ENCODE measurements around the gene SSTR4.
"Not testable (repeated sequence)": the region's sequence is repeated elsewhere in the genome, so short reads cannot be mapped to it uniquely, and the experiment has no call there.

The SSTR4 gene

DNA sequence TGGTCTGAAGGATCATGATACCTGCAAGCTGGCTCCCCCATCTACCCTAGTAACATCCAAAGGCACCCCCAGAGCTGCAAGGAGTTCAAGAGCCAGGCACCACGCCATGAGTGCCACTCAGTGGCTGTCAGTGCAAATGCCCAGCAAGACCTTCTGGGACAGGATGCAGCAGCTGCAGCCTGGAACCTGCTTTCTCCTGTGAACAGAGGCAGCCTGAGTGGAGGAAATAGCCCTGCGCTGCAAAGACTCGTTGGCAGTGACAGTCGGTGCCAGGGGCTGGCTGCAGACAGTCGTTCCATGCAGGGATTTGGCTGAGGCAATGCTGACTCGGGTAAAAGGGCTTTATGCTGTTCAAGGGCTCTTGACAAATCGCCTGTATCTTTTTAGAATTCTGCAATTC lies 15.7 kb upstream of the SSTR4 start:
- no peak for DNase-seq

DNA sequence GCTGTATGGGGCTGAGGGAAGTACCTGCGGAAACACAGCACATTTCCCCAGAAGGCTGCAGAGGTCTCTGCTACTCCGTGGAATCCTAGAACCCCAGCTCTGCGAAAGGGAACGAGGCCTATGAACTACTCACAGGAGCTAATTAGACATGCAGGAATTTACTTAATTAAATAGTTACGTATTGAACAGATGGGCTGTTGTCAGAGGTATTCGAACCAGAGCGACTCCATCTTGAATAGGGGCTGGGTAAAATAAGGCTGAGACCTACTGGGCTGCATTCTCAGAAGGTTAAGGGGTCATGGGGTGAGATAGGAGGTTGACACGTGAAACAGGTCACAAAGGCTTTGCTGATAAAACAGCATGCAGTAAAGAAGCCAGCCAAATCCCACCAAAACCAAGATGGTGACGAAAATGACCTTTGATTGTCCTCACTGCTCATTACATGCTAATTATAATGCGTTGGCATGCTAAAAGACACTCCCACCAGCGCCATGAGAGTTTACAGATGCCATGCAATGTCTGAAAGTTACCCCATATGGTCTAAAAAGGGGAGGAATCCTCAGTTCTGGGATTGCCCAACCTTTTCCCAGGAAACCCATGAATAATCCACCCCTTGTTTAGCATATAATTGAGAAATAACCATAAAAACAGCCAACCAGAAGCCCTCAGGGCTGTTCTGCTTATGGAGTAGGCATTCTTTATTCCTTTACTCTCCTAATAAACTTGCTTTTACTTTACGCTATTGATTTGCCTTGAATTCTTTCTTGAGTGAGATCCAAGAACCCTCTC lies 14.7 kb upstream of the SSTR4 start:
- DNase-seq: no peak

DNA sequence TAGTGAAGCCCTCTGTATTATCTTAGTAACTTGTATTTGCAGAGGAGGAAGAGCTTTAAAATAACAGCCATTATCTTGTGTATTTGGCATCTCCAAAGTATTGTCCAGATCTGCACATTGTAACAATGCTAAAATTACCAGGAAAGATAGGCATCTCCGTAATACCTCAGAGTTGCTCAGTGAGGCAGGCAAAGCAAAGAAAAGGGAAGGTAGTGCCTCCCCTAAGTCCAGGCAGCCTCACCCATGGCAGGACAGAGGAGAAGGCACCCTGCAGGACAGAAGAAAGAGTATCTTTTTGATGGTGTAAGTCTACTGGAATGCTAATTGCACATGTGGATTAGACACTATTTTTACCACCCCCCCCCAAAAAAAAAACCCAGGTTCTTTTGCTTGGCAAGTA lies 13.6 kb upstream of the SSTR4 start:
- DNase-seq: no peak

DNA sequence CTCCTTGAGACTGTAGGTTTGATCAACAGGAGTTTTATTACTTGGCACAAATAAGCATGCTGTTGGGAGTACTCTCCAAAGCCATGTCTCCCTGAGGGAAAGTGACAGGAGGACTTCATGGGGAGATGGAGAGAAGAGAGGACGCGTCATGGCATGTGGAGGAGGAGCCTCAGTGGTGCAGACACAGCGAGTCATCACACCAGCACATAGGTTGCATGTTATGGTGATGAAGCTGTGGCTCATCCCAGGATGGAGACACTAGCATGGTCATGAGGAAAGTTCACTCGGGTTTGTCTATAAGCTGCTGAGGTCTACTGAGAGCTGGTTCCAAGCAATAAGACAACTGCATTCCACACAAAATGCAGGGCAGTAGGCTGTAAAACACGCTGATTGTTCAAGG lies 13.2 kb upstream of the SSTR4 start:
- DNase-seq: no peak

DNA sequence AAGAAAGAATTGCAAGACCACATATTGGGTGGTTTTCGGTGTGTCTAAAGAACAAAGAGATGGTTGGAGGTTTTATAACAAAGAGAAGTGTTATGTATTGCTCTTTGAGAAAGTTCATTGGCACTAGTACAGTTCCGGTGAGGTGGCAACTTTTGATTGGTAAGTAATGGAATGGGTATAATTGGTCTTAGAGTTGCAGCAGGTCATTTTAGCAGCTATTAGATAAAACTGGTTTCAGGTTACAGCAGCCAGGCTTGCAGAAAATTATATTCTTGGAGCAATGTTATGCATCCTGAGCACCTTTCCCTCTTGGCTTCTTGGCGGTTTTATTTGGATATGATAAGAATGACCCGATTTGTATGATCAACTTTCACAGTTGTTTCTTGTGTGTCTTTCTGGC lies 12.3 kb upstream of the SSTR4 start:
- no peak for DNase-seq

DNA sequence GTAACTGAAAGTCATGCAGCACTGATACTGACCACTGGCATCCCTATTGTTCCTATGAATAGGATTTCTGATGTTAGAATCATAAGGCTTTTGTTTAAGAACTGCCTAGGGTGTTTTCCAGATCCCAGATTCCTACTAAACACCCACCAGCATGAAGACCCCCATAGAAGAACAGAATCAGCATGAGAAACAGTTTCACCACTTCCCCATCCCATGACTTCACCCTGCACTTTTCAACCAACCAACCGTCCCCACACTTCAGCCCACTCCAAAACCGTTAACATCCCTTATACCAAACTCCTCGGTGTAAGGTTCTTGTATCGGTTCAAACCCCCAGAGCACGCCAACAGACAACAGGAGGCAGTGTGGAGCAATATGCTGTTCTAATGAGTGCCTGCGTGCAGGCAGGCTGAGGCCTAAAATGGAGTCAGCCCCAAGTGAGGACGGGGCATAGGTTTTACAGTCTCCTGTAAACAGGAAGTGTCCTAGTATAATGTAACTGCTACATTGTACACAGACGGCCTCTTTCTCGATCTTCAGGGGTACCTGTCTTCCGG lies 11.4 kb upstream of the SSTR4 start:
- no peak for DNase-seq

DNA sequence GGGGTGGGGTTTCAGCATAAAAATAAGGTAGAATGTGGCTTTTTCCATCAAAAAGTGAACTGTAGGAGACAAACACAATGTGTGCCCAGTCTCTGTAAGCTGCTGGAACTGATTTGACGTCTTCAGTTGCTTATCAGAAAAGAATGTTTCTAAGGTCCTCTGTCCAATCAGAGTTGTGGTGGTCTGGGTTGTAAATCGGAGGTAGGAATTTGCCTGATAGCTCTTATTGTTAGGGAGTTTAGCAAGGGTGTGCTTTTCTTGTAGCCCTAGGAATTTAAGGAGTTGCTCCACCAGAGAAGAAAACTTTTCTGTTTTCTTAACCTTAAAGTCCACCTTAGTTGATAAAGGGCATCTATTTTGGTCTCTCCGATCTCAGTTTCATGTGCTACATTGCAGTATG lies 10.4 kb upstream of the SSTR4 start:
- DNase-seq: no peak

DNA sequence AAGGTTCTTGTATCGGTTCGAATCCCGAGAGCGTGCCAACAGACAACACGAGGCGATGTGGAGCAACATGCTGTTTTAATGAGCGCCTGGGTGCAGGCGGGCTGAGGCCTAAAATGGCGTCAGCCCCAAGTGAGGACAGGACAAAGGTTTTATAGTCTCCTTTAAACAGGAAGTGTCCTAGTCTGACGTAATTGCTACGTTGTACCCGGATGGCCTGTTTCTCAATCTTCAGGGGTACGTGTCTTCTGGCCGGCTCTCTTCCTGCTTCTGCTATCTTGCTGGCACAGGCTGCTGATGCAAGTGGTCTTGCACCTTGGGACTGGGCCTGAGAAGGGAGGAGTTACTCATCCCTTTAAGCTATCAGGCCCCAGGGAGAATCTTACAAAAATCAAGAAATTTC lies 9.6 kb upstream of the SSTR4 start:
- DNase-seq: not testable (repeated sequence)

DNA sequence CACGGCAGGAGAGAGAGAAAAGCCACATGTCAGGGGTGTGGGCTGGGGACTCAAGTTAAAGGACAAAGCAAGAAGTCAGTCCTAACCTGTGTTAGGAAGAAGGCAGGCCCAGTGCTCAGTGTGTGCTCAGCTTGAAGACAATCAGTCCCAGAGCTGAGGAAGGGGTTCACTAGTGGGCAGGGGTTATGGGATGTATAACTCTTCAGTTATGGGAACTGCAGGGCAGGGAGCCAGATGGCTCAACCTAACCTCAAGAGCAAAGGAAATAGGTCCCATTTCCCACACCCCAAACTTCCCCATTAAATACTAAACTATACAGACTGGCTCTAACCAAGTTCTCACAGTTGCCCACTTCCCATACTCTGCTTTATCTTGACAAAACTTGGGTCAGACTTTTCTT lies 7.4 kb upstream of the SSTR4 start:
- no peak for DNase-seq

DNA sequence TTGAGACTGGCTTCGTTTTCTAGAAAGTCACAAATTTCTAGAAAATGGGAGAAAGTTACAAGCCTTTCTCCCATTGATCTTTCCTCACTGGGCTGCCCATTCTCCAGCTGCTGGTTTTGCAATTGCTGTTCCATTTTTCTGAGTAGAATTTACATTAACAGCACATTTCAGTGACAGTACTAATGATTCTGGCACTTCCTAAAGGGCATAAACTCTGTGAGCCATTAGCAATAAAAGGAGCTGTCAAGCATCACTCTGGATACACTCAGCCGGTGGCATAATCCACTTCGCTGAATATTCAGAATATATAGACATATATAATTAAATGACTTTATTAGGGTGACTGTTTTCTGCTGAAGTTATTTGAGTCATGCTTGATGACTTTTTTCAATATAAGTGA lies 6.7 kb upstream of the SSTR4 start:
- no peak for DNase-seq

DNA sequence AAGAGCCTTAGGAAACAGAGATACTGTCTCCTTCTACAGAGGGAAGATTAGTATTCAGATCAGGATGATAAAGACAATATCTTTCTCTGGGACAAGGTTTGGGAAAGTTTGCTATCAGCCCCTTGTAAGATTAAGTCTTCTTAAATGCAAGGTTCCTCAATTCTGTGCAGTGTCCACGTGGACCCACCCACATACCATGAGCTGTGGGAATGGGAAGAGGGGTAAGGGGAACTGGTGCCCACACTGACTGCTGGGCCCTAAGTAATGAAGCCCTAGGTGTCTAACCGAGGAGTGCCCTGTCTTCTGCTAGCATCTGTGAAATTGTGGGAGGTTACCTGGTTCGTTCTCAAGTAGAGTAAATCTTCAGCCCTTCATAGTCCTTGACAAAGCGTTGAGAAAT lies 5.8 kb upstream of the SSTR4 start:
- no peak for DNase-seq

DNA sequence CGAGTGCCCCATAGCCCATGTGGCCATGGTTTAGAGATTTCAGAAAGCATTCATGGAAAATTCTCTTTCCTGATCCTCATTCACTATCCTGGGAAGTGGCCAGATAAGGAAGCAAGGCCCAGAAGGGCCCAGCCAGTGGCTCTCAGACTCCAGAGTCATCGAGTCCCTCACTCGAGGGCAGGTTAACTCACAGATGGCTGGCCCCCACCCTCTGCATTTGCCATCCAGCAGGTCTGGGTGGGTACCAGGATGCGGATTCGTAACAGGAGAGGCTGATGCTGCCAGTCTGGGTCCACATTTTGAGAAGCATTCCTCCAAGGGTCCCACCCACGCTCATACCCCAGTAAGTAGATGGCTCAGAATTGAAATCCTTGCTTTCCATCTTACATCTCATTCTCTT lies 3.8 kb upstream of the SSTR4 start:
- DNase-seq: no peak

DNA sequence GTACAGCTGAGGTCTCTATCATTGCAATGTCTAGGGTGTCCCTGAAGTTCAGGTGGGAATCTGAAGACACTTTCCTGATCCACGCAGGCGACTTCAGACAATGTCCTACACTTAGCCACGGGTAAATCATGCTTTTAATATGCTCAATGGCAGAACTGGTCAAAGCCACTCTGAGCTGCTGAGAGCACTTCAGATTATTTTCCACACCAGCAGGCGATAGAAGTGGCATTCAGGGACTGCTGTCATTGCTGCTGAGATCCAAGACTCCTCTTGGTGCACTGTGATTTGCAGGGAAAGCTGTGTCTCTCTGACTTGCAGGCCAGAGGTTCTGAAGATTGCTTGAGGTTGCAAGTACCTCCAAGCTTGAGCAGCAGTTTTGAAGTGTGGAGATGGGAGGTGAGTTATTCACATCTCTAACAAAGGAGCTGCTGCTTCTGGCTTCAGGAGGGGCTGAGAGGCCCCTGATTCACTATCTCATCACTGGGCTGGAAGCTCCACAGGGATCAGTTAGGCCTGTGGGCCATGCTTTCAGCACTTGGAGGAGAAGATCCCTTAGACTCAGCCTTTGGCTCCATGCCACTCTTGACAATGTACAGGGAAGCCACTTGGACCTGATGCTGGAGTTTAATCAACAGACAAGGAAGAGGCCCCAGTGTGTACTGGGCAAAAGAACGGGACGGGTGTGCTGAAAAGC lies 2.9 kb upstream of the SSTR4 start:
- no peak for DNase-seq

DNA sequence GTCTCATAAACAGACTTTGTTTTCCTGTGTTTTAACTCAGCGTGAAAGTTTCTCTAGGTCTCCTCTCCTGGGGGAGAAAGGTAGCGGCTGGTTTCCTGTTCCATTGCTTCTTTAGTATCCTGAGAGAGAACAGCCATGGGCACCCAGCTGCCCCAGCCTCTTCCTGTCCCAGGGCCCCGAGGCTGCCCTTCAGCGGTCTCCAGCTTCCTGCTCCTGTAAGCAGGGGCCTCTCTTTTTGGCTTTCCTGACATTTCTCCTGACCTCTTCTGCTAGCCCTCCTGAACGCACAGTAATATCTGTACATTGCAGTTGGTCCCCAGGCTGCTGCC lies 2.4 kb upstream of the SSTR4 start:
- DNase-seq: no peak

DNA sequence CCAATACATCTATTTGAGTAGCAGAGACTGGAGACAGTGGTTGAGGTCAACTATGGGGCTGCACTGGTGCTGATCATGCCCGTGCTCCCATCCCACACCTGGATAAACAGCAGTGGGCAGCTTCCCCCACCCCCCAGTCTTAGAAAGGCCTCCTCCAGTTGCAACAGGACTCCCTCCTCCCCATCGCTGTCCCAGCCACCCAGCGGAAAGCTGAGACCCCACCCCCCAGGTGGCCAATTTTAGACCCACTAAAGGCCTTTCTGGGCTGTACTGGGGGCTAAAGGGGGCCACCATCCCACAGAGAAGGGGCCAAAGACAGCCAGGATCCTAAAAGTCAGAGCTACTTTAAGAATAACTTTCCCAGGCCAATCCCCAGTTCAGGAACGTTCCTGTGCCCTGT lies 1.2 kb upstream of the SSTR4 start:
- no peak for DNase-seq

DNA sequence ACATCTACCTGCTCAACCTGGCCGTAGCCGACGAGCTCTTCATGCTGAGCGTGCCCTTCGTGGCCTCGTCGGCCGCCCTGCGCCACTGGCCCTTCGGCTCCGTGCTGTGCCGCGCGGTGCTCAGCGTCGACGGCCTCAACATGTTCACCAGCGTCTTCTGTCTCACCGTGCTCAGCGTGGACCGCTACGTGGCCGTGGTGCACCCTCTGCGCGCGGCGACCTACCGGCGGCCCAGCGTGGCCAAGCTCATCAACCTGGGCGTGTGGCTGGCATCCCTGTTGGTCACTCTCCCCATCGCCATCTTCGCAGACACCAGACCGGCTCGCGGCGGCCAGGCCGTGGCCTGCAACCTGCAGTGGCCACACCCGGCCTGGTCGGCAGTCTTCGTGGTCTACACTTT lies 619 bp downstream of the SSTR4 start:
- no peak for DNase-seq

DNA sequence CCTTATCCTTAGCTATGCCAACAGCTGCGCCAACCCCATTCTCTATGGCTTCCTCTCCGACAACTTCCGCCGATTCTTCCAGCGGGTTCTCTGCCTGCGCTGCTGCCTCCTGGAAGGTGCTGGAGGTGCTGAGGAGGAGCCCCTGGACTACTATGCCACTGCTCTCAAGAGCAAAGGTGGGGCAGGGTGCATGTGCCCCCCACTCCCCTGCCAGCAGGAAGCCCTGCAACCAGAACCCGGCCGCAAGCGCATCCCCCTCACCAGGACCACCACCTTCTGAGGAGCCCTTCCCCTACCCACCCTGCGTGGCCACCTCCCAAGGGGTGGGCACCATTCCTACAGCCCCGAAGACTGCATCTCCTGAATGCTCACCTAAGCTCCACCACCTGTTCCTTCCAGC lies 1.3 kb downstream of the SSTR4 start:
- no peak for DNase-seq

DNA sequence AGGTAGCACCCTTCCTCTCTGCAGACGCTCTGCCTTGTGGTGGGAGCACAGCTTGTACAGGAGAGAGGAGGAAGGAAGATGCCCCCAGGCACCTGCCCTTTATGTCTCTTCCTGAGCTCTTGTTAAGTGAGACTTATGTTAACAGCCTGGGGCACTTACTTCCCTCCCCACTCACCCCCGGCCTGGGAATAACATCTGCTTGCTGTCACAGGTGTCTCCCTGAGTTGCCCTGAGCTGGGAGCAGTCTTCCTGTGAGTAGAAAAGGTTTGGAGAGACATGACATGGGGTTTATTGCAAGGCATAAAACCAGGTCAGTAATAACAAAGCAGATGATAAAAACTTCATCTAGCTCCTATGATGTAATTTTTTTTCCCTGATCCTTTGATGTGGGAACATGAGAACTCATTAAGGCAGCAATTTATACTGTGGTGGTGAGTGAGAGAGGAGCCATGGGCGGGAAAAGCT lies 1.9 kb downstream of the SSTR4 start:
- DNase-seq: no peak

DNA sequence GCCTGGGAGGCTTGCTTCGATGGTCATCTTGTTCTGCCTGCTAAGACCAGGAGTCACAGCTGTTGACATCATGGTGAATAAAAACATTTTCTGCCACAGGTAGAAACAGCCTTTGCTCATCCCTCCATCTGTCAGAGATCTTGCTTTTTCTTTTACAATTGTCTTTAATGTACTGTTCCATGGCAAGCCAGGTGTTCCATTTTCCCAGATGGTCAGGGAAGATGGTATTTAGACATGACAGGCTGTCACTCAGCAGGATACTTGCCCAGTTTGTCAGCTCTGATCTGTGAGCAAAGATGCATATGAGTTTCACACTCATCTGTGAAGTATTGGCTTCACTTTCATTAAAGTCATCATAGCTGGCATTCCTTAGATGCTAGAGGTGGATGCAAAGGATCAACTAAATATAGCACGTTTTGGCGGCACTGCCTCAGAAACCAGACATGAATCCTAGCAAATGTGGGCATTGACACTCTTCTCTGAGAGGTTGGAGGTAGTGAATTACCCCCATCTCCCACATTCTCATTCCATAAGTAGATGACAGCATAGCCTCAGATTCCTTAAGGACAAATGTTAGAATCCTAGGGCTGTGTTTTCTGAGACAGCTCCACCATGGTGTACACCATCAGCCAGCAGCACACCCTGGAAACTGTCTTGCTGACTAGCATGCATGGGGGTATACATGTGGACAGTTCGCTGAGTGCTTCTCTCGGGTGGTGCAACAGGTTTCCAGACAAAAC lies 4.2 kb downstream of the SSTR4 start:
- DNase-seq: no peak

DNA sequence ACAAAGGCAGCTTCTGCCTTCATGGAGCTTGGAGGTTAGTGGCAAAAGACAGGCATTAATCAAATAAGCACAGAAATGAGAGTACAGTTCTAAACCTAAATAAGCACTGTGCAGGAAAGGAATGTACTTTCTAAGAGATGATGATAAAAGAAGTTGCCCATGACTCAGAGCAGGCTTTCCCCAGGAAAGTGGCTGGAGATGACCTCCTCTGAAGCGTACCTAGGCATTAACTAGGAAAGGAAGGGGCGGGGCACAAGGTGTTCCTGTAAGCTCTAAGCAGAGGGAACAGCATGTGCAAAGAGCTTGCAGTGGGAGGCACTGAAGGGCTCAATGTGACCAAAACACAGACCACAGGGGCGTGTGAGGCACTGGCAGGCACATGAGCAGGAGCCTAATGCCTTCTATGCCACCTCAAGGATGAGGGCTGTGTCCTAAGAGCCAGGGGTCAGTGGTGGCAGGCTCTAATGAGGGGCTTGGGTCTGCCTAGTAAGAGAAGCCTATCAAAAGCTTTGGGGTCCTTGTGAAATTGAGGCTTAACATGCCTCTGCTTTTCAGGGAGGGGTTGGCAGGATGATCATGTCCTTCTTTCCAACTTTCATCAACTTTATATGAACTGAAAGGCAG lies 4.9 kb downstream of the SSTR4 start:
- no peak for DNase-seq

DNA sequence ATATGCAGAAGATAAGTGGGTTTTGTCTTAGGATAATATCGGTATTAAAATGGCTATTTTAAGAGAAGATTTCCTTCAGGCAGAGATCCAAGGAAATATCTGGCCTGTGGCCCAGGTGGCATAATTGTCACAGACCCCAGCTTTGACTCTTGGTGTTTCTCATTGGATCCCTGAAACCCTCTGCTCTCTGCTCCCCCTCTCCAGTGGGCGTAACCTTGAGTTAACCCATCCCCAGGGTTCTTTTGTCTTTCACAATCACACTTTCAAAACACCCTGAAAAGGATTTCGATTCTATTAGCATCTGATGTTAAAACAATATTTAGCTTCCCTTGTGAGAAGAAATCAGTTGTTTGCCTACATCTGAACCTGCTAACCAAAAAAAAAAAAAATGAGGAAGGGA lies 7.2 kb downstream of the SSTR4 start:
- DNase-seq: no peak

DNA sequence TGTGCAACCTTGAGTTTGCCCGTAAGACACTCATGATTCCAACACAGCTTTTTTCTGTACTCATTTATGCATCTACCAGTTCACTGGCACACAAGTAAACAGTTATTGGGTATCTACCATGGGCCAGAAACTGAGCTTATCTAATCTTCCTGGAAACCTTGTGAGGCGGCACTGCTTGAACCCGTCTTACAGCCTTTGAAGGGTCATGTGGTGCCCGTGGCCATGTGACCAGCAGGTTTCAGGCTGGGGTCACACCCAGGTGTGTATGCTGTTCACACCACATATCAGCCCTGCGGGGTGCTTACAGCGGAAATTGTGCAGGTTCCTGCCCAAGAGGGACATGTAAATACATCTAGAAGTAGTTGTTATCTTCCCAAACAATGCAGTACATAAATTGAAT lies 8.3 kb downstream of the SSTR4 start:
- no peak for DNase-seq

DNA sequence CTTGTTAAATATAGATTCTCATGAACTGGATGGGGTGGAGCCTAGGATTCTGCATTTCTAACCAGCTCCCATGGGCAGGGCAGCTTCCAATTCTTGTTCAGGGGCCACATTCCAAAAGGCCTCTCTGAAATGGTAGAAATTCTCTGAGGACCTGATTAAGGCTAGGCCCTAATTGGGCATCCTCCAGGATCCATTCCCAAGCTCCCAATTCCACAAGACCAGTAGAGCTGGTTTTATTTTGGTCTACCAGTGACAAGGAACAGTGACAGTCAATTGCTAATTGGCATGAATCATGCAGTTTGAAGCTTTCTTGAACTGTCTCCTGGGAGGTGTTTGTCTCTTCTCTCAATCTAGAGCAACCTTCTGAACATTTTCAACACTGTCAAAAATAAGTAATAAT lies 11.3 kb downstream of the SSTR4 start:
- DNase-seq: no peak
